SK-N-SH treated with all-trans-retinoic acid at 6 μM for 48 hours (cell line): Measurements from ENCODE around the gene ZNF215.

Experiments used
- ARNTL ChIP-seq: fragments of 450-650 bp; formaldehyde crosslinking; IDR thresholded peaks from 2 replicates; pipeline ENCODE4 v1.5.0; 2020; ENCODE audit warnings: low read depth, mild to moderate bottlenecking, moderate library complexity, borderline replicate concordance
- ISL1 ChIP-seq: fragments of 250-450 bp; sonication (Bioruptor Pico); IDR thresholded peaks from 2 replicates; pipeline ENCODE4 v2.1.2; 2022; ENCODE audit warnings: mild to moderate bottlenecking, moderate library complexity
- RARB ChIP-seq: fragments of 250-450 bp; sonication (Bioruptor Pico); IDR thresholded peaks from 2 replicates; pipeline ENCODE4 v1.8.0; 2021; ENCODE audit warnings: mild to moderate bottlenecking, moderate library complexity
- ZNF8 ChIP-seq: fragments of 450-650 bp; formaldehyde crosslinking; IDR thresholded peaks from 2 replicates; pipeline ENCODE4 v1.5.0; 2020; ENCODE audit warnings: mild to moderate bottlenecking, moderate library complexity

DNA sequence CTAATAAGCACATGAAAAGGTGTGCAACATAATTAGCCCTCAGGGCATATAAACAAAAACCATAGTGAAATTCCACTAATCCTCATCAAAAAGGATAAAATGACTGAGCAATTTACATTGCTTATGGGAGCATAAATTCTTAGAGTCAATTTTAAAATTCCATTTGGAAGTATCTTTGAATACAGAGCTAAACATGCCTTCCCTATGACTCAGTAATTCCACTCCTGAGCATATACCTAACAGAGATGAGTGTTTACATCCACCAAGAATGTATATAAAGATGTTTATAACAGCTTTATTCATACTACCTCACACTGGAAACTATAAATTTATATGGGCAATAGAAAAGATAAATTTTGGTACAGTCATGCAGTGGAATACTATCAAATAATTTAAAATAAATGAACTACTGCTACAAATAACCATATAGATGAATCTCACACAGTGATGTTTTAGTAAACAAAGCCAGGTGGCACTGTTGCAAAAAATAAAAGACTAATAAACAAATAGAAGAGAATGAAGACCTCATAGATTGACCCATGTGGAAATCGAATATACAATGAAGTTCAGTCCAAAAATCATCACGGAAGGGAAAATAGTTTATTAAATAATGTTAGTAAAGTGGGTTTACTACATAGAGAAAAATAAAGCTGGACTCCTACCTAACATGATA, 25.8 kb upstream of the ZNF215 start:
- TF ChIP-seq ISL1 (CRISPR knock-in tag) (no peak), RARB (CRISPR knock-in tag) (no peak), ZNF8 (CRISPR knock-in tag) (no peak), ARNTL (CRISPR knock-in tag) (no peak)
